H9 (cell line): ENCODE measurements around the gene DLGAP4. TPM values are rescaled to one million over a fixed set of nuclear protein-coding genes. Genes with fewer than 3 reads are reported as not detected.

Source experiments
- DNase-seq: peaks from one replicate; pipeline ENCODE4 v3.0.0-alpha.2; 2017
- H2AFZ ChIP-seq: one replicate; pipeline ENCODE4 v1.6.1; 2013; ENCODE audit warnings: mild to moderate bottlenecking, low read length, control low read depth, moderate library complexity
- H2AK5ac ChIP-seq: 2 replicates; pipeline ENCODE4 v1.6.1; 2013; ENCODE audit warnings: low read length, control low read depth, mixed read lengths; ENCODE audit not compliant: insufficient read length
- H2BK120ac ChIP-seq: one replicate; pipeline ENCODE4 v1.6.1; 2013; ENCODE audit warnings: low read depth, mild to moderate bottlenecking, low read length, control low read depth, inconsistent platforms; ENCODE audit not compliant: poor library complexity, severe bottlenecking
- H2BK12ac ChIP-seq: 2 replicates; pipeline ENCODE4 v1.6.1; 2013; ENCODE audit warnings: low read length, control low read depth, mixed read lengths, low read depth; ENCODE audit not compliant: insufficient read length
- H2BK15ac ChIP-seq: 2 replicates; pipeline ENCODE4 v1.6.1; 2013; ENCODE audit warnings: low read depth, low read length, control low read depth
- H2BK20ac ChIP-seq: one replicate; pipeline ENCODE4 v1.6.1; 2013; ENCODE audit warnings: low read depth, mild to moderate bottlenecking, low read length, control low read depth, inconsistent platforms; ENCODE audit not compliant: poor library complexity, severe bottlenecking
- H2BK5ac ChIP-seq: 2 replicates; pipeline ENCODE4 v1.6.1; 2013; ENCODE audit warnings: low read length, control low read depth, mixed read lengths; ENCODE audit not compliant: insufficient read length
- H3K14ac ChIP-seq: 2 replicates; pipeline ENCODE4 v1.6.1; 2013; ENCODE audit warnings: low read length, control low read depth; ENCODE audit not compliant: insufficient read depth
- H3K18ac ChIP-seq: 2 replicates; pipeline ENCODE4 v1.6.1; 2013; ENCODE audit warnings: low read depth, mild to moderate bottlenecking, mixed read lengths, low read length, control low read depth; ENCODE audit not compliant: insufficient read length
- H3K23ac ChIP-seq: 2 replicates; pipeline ENCODE4 v1.6.1; 2013; ENCODE audit warnings: low read length, control low read depth, mixed read lengths, low read depth; ENCODE audit not compliant: insufficient read length
- H3K23me2 ChIP-seq: 2 replicates; pipeline ENCODE4 v1.6.1; 2013; ENCODE audit warnings: low read depth, mild to moderate bottlenecking, mixed read lengths, low read length, control low read depth; ENCODE audit not compliant: insufficient read length, poor library complexity, severe bottlenecking
- H3K27ac ChIP-seq: 2 replicates; pipeline ENCODE4 v1.5.1; 2013; ENCODE audit warnings: low read length, control low read depth, mixed read lengths, low read depth; ENCODE audit not compliant: insufficient read length
- H3K27me3 ChIP-seq: 2 replicates; pipeline ENCODE4 v1.6.1; 2013; ENCODE audit warnings: low read length, control low read depth, inconsistent platforms; ENCODE audit not compliant: insufficient read depth
- H3K4ac ChIP-seq: 2 replicates; pipeline ENCODE4 v1.6.1; 2013; ENCODE audit warnings: low read depth, mild to moderate bottlenecking, control low read depth, inconsistent platforms, low read length, moderate library complexity
- H3K4me1 ChIP-seq: 2 replicates; pipeline ENCODE4 v1.6.1; 2013; ENCODE audit warnings: low read length, control low read depth, inconsistent platforms; ENCODE audit not compliant: insufficient read depth
- H3K4me2 ChIP-seq: 2 replicates; pipeline ENCODE4 v1.6.1; 2013; ENCODE audit warnings: low read length, control low read depth, mixed read lengths; ENCODE audit not compliant: insufficient read length, insufficient read depth
- H3K56ac ChIP-seq: 2 replicates; pipeline ENCODE4 v1.6.1; 2013; ENCODE audit warnings: low read depth, mild to moderate bottlenecking, mixed read lengths, low read length, control low read depth; ENCODE audit not compliant: insufficient read length
- H3K79me1 ChIP-seq: 2 replicates; pipeline ENCODE4 v1.6.1; 2013; ENCODE audit warnings: low read depth, mild to moderate bottlenecking, moderate library complexity, low read length, control low read depth, inconsistent platforms; ENCODE audit not compliant: insufficient read depth, poor library complexity, severe bottlenecking
- H3K79me2 ChIP-seq: 2 replicates; pipeline ENCODE4 v1.6.1; 2013; ENCODE audit warnings: low read length, control low read depth, inconsistent platforms; ENCODE audit not compliant: insufficient read depth
- H3K9ac ChIP-seq: 2 replicates; pipeline ENCODE4 v1.6.1; 2013; ENCODE audit warnings: low read length, control low read depth, mixed read lengths; ENCODE audit not compliant: insufficient read length; ENCODE audit errors: extremely low read depth
- H3K9me3 ChIP-seq: one replicate; pipeline ENCODE4 v1.6.1; 2013; ENCODE audit warnings: low read depth, low read length, inconsistent platforms; ENCODE audit not compliant: control insufficient read depth
- H3T11ph ChIP-seq: one replicate; pipeline ENCODE4 v1.6.1; 2013; ENCODE audit warnings: mild to moderate bottlenecking, low read length, control low read depth, inconsistent platforms
- H4K20me1 ChIP-seq: one replicate; pipeline ENCODE4 v1.6.1; 2013; ENCODE audit not compliant: control insufficient read depth, insufficient read length, insufficient read depth
- H4K5ac ChIP-seq: 2 replicates; pipeline ENCODE4 v1.6.1; 2013; ENCODE audit warnings: low read depth, mild to moderate bottlenecking, mixed read lengths, low read length, control low read depth; ENCODE audit not compliant: insufficient read length
- H4K8ac ChIP-seq: replicated peaks from 2 replicates; pipeline ENCODE4 v1.6.1; 2013; ENCODE audit warnings: low read length, control low read depth, mixed read lengths, low read depth; ENCODE audit not compliant: insufficient read length
- H4K91ac ChIP-seq: 2 replicates; pipeline ENCODE4 v1.6.1; 2013; ENCODE audit warnings: low read depth, mild to moderate bottlenecking, moderate library complexity, mixed read lengths, low read length, control low read depth; ENCODE audit not compliant: insufficient read length
- H3K27ac Mint-ChIP-seq, 3 experiments: 2 replicates in 2 of 3; 3 replicates in 1 of 3; pipeline ENCODE4 v1.8.0; 2020 to 2021; ENCODE audit warnings: mixed read lengths in 3 of 3, mild to moderate bottlenecking in 1 of 3, moderate library complexity in 1 of 3
- H3K27me3 Mint-ChIP-seq: 2 replicates; pipeline ENCODE4 v1.8.0; 2021; ENCODE audit warnings: low read depth, mild to moderate bottlenecking, moderate library complexity, mixed read lengths
- H3K36me3 Mint-ChIP-seq, 3 experiments: 2 replicates in 2 of 3; 3 replicates in 1 of 3; pipeline ENCODE4 v1.8.0; 2020 to 2021; ENCODE audit warnings: low read depth in 3 of 3, mixed read lengths in 3 of 3; ENCODE audit not compliant: insufficient read depth in 1 of 3
- H3K4me1 Mint-ChIP-seq, 2 experiments: 2 replicates each; pipeline ENCODE4 v1.8.0; 2020; ENCODE audit warnings: mixed read lengths in 2 of 2
- H3K4me3 Mint-ChIP-seq, 2 experiments: 2 replicates in 1 of 2; 3 replicates in 1 of 2; pipeline ENCODE4 v1.8.0; 2020 to 2021; ENCODE audit warnings: mild to moderate bottlenecking in 2 of 2, mixed read lengths in 2 of 2, moderate library complexity in 1 of 2
- H3K9me3 Mint-ChIP-seq, 2 experiments: 2 replicates in 1 of 2; 3 replicates in 1 of 2; pipeline ENCODE4 v1.8.0; 2020; ENCODE audit warnings: mild to moderate bottlenecking in 2 of 2, mixed read lengths in 2 of 2, moderate library complexity in 1 of 2
- WGBS: extraction: QIAGEN DNeasy Blood & Tissue Kit; methylation state at CpG from one replicate; pipeline ENCODE4 v1.1.7; 2013; ENCODE audit warnings: missing lambda C conversion rate, low lambda C conversion rate, mixed read lengths; ENCODE audit not compliant: insufficient read length; ENCODE audit errors: extremely low coverage; 5-methylcytosine and 5-hydroxymethylcytosine counted together
- total RNA-seq: library from RNA; stranded (reverse); gene quantifications from 2 replicates; pipeline ENCODE4 v1.2.1, GENCODE V29; 2021
- TF ChIP-seq, protein P1 (sequence below): fragments of 200-600 bp; sonication (generic); conservative IDR thresholded peaks from 3 replicates; pipeline ENCODE4 v1.8.0; 2021; ENCODE audit warnings: antibody characterized with exemption, mild to moderate bottlenecking

The DLGAP4 gene
- total RNA-seq, 1 experiment from 2014 or later, result 48.0 TPM

DNA sequence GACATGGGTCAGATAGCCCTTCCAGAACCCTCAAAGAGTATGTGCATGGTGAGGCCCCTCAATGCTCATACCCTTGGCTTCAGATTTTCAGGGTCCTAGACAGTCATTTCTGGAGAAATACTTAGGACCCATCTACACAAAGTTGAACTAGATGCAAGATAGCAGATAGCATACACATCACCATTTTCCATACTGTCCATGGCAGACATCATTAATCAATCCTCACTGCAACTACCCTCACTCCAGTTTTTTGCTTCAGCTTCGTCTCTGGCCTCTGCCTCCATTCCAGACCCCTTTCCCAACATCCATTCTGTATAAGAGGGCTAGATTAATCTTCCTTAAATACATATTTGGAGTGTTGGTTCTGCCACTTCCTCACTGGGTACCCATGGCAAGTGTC is 139.7 kb downstream of the DLGAP4 start:
- no peak overlapping the region for H2BK5ac ChIP-seq
- no peaks in the 10 kb centered on the region for H3K9me3 ChIP-seq
- no peak overlapping the region for H3K23ac ChIP-seq
- no peak overlapping the region for H3K14ac ChIP-seq
- H4K8ac ChIP-seq, result no peak overlapping the region
- H3K4me3 Mint-ChIP-seq, result no peak overlapping the region
- H3K18ac ChIP-seq, result no peak overlapping the region
- no peak overlapping the region for H3T11ph ChIP-seq
- DNase-seq, result no peak
- H3K9ac ChIP-seq, result no peak overlapping the region
- H4K5ac ChIP-seq, result no peak overlapping the region
- H3K4me1 ChIP-seq, result no peaks in the 10 kb centered on the region
- H3K27ac ChIP-seq, result no peak overlapping the region
- H3K27me3 ChIP-seq, result no peaks in the 10 kb centered on the region
- peaks cover 10 to 12% of the 10 kb centered on the region in 2 experiments for H3K4me1 Mint-ChIP-seq
- H3K56ac ChIP-seq, result no peak overlapping the region
- H2BK120ac ChIP-seq, result no peak overlapping the region
- H3K27ac Mint-ChIP-seq, result no peak overlapping the region
- H3K79me1 ChIP-seq, result no peaks in the 10 kb centered on the region
- no peaks in the 10 kb centered on the region for H3K79me2 ChIP-seq
- H2AK5ac ChIP-seq, result no peak overlapping the region
- H3K23me2 ChIP-seq, result no peaks in the 10 kb centered on the region
- H2BK12ac ChIP-seq, result no peak overlapping the region
- no peak overlapping the region for H4K91ac ChIP-seq
- no peak overlapping the region for H2BK15ac ChIP-seq
- H3K4me2 ChIP-seq, result no peak overlapping the region
- TF ChIP-seq, protein P1, sequence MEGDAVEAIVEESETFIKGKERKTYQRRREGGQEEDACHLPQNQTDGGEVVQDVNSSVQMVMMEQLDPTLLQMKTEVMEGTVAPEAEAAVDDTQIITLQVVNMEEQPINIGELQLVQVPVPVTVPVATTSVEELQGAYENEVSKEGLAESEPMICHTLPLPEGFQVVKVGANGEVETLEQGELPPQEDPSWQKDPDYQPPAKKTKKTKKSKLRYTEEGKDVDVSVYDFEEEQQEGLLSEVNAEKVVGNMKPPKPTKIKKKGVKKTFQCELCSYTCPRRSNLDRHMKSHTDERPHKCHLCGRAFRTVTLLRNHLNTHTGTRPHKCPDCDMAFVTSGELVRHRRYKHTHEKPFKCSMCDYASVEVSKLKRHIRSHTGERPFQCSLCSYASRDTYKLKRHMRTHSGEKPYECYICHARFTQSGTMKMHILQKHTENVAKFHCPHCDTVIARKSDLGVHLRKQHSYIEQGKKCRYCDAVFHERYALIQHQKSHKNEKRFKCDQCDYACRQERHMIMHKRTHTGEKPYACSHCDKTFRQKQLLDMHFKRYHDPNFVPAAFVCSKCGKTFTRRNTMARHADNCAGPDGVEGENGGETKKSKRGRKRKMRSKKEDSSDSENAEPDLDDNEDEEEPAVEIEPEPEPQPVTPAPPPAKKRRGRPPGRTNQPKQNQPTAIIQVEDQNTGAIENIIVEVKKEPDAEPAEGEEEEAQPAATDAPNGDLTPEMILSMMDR, result no peak
- peaks cover 1% of the 10 kb centered on the region for H3K27me3 Mint-ChIP-seq
- H3K36me3 Mint-ChIP-seq, result peaks cover 0 to 3% (median 0%) of the 10 kb centered on the region in 3 experiments; a peak in 2 of 7 replicates
- H3K9me3 Mint-ChIP-seq, result no peaks in the 10 kb centered on the region
- no peak overlapping the region for H3K4ac ChIP-seq
- no peak overlapping the region for H2BK20ac ChIP-seq
- no peak overlapping the region for H2AFZ ChIP-seq
- no CpG with 5 or more reads among the region's 1 CpG for WGBS
- H4K20me1 ChIP-seq, result no peaks in the 10 kb centered on the region
